Type B pancreatic cell (in vitro differentiated cells): ENCODE data around the gene RETREG2. TPM values are rescaled to one million over a fixed set of nuclear protein-coding genes. Genes with fewer than 3 reads are reported as not detected.
"Not testable (repeated sequence)": the region's sequence is repeated elsewhere in the genome, so short reads cannot be mapped to it uniquely, and the experiment has no call there.

Experiments used
- DNase-seq: peaks from one replicate; pipeline ENCODE4 v3.0.0; 2021; ENCODE audit warnings: mixed read lengths; ENCODE audit not compliant: unreplicated experiment; ENCODE audit errors: extremely low spot score
- H3K27ac Mint-ChIP-seq: 2 replicates; pipeline ENCODE4 v1.8.0; 2021; ENCODE audit warnings: mild to moderate bottlenecking, mixed read lengths
- H3K27me3 Mint-ChIP-seq: 2 replicates; pipeline ENCODE4 v1.8.0; 2021; ENCODE audit warnings: mixed read lengths
- H3K36me3 Mint-ChIP-seq: 2 replicates; pipeline ENCODE4 v1.8.0; 2021; ENCODE audit warnings: mixed read lengths
- H3K4me1 Mint-ChIP-seq: one replicate; pipeline ENCODE4 v1.8.0; 2021; ENCODE audit warnings: mixed read lengths; ENCODE audit not compliant: unreplicated experiment
- H3K4me3 Mint-ChIP-seq: 2 replicates; pipeline ENCODE4 v1.8.0; 2021; ENCODE audit warnings: mild to moderate bottlenecking, mixed read lengths
- H3K9me3 Mint-ChIP-seq: 2 replicates; pipeline ENCODE4 v1.8.0; 2021; ENCODE audit warnings: mixed read lengths
- CTCF ChIP-seq: fragments of 200-600 bp; sonication (generic); conservative IDR thresholded peaks from 2 replicates; pipeline ENCODE4 v1.5.0; 2021; ENCODE audit warnings: antibody characterized with exemption, mild to moderate bottlenecking
- total RNA-seq: library from RNA; stranded (reverse); gene quantifications from 2 replicates; pipeline ENCODE4 v1.2.1, GENCODE V29; 2021; ENCODE audit warnings: low replicate concordance

Gene RETREG2
- total RNA-seq, 1 donor from 2014 or later: 88.7 TPM

- TF ChIP-seq CTCF: no peak
Observed at GRCh38 chr2:219184121-219184520, 6.0 kb downstream of the RETREG2 start.

GRCh38 chr2:219186754-219187456 lies 8.8 kb downstream of the RETREG2 start:
- H3K4me1 Mint-ChIP-seq: no peaks in the 10 kb centered on the region
- H3K9me3 Mint-ChIP-seq: no peaks in the 10 kb centered on the region
- H3K36me3 Mint-ChIP-seq: peaks cover 11% of the 10 kb centered on the region
- no peak for TF ChIP-seq CTCF
- H3K4me3 Mint-ChIP-seq: no peak overlapping the region
- no peak for DNase-seq
- H3K27me3 Mint-ChIP-seq: no peaks in the 10 kb centered on the region
- H3K27ac Mint-ChIP-seq: no peak overlapping the region

More at GRCh38 chr2:219184121-219184520, 6.0 kb downstream of the RETREG2 start:
- H3K27ac Mint-ChIP-seq: no peak overlapping the region
- H3K27me3 Mint-ChIP-seq: no peaks in the 10 kb centered on the region
- H3K4me1 Mint-ChIP-seq: peaks cover 3% of the 10 kb centered on the region
- no peak overlapping the region for H3K4me3 Mint-ChIP-seq
- peaks cover 18% of the 10 kb centered on the region for H3K36me3 Mint-ChIP-seq
- DNase-seq: no peak
- H3K9me3 Mint-ChIP-seq: no peaks in the 10 kb centered on the region

- no peaks in the 10 kb centered on the region for H3K36me3 Mint-ChIP-seq
- DNase-seq: no peak
- H3K4me1 Mint-ChIP-seq: no peaks in the 10 kb centered on the region
- TF ChIP-seq CTCF: no peak
- H3K4me3 Mint-ChIP-seq: no peak overlapping the region
- no peaks in the 10 kb centered on the region for H3K9me3 Mint-ChIP-seq
- no peak overlapping the region for H3K27ac Mint-ChIP-seq
- H3K27me3 Mint-ChIP-seq: peaks cover 14% of the 10 kb centered on the region
Observed at GRCh38 chr2:219197388-219197787, 19.3 kb downstream of the RETREG2 start.

GRCh38 chr2:219198974-219199373 lies 20.9 kb downstream of the RETREG2 start:
- TF ChIP-seq CTCF: no peak
- Mint-ChIP-seq H3K4me3 (no peak overlapping the region), H3K36me3 (no peaks in the 10 kb centered on the region), H3K27ac (no peak overlapping the region), H3K27me3 (peaks cover 18% of the 10 kb centered on the region), H3K9me3 (no peaks in the 10 kb centered on the region), H3K4me1 (no peaks in the 10 kb centered on the region)
- DNase-seq: no peak

GRCh38 chr2:219199470-219200211 lies 21.6 kb downstream of the RETREG2 start:
- peaks cover 18% of the 10 kb centered on the region for H3K27me3 Mint-ChIP-seq
- no peak for TF ChIP-seq CTCF
- DNase-seq: no peak
- no peaks in the 10 kb centered on the region for H3K9me3 Mint-ChIP-seq
- no peak overlapping the region for H3K27ac Mint-ChIP-seq
- no peaks in the 10 kb centered on the region for H3K4me1 Mint-ChIP-seq
- H3K4me3 Mint-ChIP-seq: no peak overlapping the region
- H3K36me3 Mint-ChIP-seq: no peaks in the 10 kb centered on the region

- H3K9me3 Mint-ChIP-seq, H3K36me3 Mint-ChIP-seq, DNase-seq, H3K4me3 Mint-ChIP-seq, H3K4me1 Mint-ChIP-seq, H3K27ac Mint-ChIP-seq: not testable (repeated sequence)
- peaks cover 13% of the 10 kb centered on the region for H3K27me3 Mint-ChIP-seq
Observed at GRCh38 chr2:219200502-219201326, 22.6 kb downstream of the RETREG2 start.

DNA sequence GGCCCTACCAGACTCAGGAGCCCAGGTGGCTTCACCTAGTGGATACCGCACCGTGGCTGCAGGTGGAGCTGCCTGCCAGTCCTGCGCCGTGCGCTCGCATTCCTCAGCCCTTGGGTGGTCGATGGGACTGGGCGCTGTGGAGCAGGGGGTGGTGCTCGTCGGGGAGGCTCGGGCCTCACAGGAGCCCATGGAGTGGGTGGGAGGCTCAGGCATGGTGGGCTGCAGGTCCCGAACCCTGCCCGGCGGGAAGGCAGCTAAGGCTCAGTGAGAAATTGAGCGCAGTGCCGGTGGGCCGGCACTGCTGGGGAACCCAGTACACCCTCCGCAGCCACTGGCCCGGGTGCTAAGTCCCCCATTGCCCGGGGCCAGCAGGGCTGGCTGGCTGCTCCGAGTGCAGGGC lies 23.3 kb downstream of the RETREG2 start:
- not testable (repeated sequence) for DNase-seq, H3K36me3 Mint-ChIP-seq, H3K4me1 Mint-ChIP-seq, H3K4me3 Mint-ChIP-seq, H3K9me3 Mint-ChIP-seq, H3K27ac Mint-ChIP-seq
- H3K27me3 Mint-ChIP-seq: peaks cover 16% of the 10 kb centered on the region
